ENCODE data around the gene SNRPA1.

Gene SNRPA1

DNA sequence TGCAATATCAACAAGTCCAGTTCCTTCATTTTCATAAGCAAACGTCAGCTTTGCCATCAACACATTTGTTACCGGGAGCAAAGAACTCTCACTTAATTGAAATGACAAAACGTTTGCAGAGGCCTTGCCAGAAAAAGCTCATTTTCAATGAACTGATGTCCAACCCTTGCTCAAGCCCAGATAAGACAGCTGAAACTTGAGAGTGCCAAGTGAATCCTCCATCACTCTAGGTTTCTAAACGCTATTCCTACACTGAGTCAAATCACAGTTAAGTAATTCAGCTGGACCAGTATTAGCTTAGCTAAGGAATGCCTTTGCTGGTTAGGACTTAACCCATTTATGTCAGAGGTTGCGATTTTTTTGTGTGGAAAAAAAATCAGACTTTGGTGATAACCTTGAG is 54.7 kb downstream of the SNRPA1 start:
- no CpG with 5 or more reads among the region's 5 CpGs for WGBS (ENCODE audit: insufficient coverage, insufficient read length)
- Histone ChIP-seq H3K4me1 (ENCODE audit: control insufficient read depth, insufficient read depth, low read length) (peaks cover 7% of the 10 kb centered on the region; the same call in 1 of the 2 replicates), H3K27ac (ENCODE audit: low read length) (no peak overlapping the region), H3K9me3 (ENCODE audit: control insufficient read depth, insufficient read depth, low read length) (no peaks in the 10 kb centered on the region), H3K27me3 (ENCODE audit: control insufficient read depth, insufficient read depth, low read length) (no peaks in the 10 kb centered on the region), H3K4me3 (ENCODE audit: low read length) (no peak overlapping the region), H3K36me3 (ENCODE audit: control insufficient read depth, insufficient read depth, low read length) (no peaks in the 10 kb centered on the region; the same call in none of the 2 replicates)
- DNase-seq (ENCODE audit: low read depth, low spot score) = no peak

DNA sequence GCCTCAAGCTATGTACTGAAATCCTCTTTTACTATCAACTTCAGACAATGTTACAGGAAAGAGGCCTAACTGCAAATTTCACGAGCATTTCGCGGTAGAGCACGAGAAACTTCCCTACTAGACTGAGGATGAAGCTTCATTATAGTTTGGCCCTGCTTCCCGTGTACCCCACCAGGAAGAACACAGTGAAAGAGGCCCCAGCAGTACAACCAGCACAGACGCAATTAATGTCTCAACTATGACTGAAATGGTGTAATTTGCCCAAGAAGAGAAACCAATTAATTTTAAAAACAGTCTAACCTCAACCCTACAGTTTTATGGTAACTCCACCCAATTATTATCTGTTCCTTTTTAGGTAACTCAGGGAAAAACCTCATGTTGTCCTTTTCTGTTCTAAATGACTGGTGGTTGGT is 55.3 kb downstream of the SNRPA1 start:
- no peaks in the 10 kb centered on the region for H3K9me3 ChIP-seq (ENCODE audit: control insufficient read depth, insufficient read depth, low read length)
- no peaks in the 10 kb centered on the region for H3K27me3 ChIP-seq (ENCODE audit: control insufficient read depth, insufficient read depth, low read length)
- H3K4me3 ChIP-seq (ENCODE audit: low read length) = no peak overlapping the region
- H3K27ac ChIP-seq (ENCODE audit: low read length) = no peak overlapping the region
- DNase-seq (ENCODE audit: low read depth, low spot score) = no peak
- peaks cover 5% of the 10 kb centered on the region for H3K36me3 ChIP-seq (ENCODE audit: control insufficient read depth, insufficient read depth, low read length)
- WGBS (ENCODE audit: insufficient coverage, insufficient read length) = no CpG with 5 or more reads among the region's 6 CpGs
- peaks cover 7% of the 10 kb centered on the region; the same call in 1 of the 2 replicates for H3K4me1 ChIP-seq (ENCODE audit: control insufficient read depth, insufficient read depth, low read length)

DNA sequence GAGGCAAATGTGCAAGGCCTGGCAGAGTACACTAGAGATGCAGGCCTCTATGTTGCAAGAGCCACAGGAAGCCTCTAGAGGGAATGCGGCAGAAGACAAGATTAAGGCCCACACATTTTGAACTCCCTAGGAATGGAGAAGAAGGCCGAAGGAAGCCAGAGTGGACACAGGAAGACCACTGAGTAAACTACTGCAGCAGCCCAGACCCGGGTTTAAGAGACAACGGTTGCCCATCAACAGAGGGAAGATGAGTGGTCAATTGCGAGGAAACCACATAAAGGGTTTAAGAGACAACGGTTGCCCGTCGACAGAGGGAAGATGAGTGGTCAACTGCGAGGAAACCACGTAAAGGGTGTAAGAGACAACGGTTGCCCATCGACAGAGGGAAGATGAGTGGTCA is 57.8 kb downstream of the SNRPA1 start:
- Histone ChIP-seq H3K4me1 (ENCODE audit: control insufficient read depth, insufficient read depth, low read length) (peaks cover 2% of the 10 kb centered on the region; the same call in 1 of the 2 replicates), H3K36me3 (ENCODE audit: control insufficient read depth, insufficient read depth, low read length) (peaks cover 5% of the 10 kb centered on the region), H3K27me3 (ENCODE audit: control insufficient read depth, insufficient read depth, low read length) (no peaks in the 10 kb centered on the region), H3K4me3 (ENCODE audit: low read length) (no peak overlapping the region), H3K9me3 (ENCODE audit: control insufficient read depth, insufficient read depth, low read length) (no peaks in the 10 kb centered on the region), H3K27ac (ENCODE audit: low read length) (no peak overlapping the region)
- WGBS (ENCODE audit: insufficient coverage, insufficient read length) = no CpG with 5 or more reads among the region's 12 CpGs
- DNase-seq (ENCODE audit: low read depth, low spot score) = no peak

DNA sequence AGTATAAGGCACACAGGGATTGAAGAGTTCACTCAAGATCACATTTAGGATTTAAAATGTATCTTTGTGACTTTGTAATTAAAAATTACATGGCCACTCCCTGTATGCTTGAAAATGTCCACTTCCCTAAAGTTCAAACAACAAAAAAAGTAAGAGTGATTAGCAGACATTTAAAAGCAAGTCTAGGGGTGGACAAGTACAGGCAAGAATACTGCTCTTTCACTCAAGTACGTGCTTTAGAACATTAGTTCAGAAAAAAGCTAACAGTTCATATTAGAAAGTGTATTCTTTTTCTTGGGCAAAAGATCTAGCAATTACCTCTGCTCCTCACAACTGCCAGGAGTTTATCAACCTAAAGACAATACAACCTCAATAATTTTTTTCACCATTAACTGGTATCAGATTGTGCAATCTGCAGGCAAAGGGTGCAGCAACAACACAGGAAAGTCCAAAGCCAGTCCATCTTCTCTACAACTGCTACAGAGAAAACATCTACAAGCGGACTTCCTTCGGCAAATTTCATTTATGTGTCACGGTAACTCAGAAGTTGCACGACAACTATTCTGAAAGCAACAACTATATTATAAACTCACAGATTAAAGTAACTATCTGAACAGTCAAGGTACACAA is 61.3 kb downstream of the SNRPA1 start:
- Histone ChIP-seq H3K27ac (ENCODE audit: low read length) (no peak overlapping the region), H3K4me3 (ENCODE audit: low read length) (no peak overlapping the region), H3K9me3 (ENCODE audit: control insufficient read depth, insufficient read depth, low read length) (no peaks in the 10 kb centered on the region), H3K36me3 (ENCODE audit: control insufficient read depth, insufficient read depth, low read length) (peaks cover 8% of the 10 kb centered on the region; the same call in 1 of the 2 replicates), H3K4me1 (ENCODE audit: control insufficient read depth, insufficient read depth, low read length) (no peaks in the 10 kb centered on the region), H3K27me3 (ENCODE audit: control insufficient read depth, insufficient read depth, low read length) (no peaks in the 10 kb centered on the region)
- WGBS (ENCODE audit: insufficient coverage, insufficient read length) = no CpG with 5 or more reads among the region's 5 CpGs
- no peak for DNase-seq (ENCODE audit: low read depth, low spot score)

DNA sequence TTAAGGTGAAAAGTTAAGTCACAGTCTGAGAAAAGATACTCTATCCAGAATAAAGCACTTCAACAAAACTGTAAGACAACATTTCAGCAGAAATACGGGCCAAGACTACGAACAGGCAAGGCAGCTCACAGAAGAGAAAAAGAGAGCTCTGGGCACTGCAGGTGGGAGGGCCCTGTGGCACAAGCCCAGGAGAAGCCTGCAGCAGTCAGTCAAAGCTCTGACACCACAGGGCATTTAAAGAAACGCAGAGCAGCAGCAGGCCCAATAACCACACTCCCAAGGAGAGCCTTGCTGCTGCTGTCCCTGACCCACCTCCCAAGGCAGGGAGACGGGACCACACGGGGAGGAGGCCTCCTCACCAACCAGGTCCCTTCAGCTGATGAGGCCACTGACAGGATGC is 62.4 kb downstream of the SNRPA1 start:
- no CpG with 5 or more reads among the region's 5 CpGs for WGBS (ENCODE audit: insufficient coverage, insufficient read length)
- Histone ChIP-seq H3K27ac (ENCODE audit: low read length) (no peak overlapping the region), H3K4me3 (ENCODE audit: low read length) (no peak overlapping the region), H3K27me3 (ENCODE audit: control insufficient read depth, insufficient read depth, low read length) (no peaks in the 10 kb centered on the region), H3K4me1 (ENCODE audit: control insufficient read depth, insufficient read depth, low read length) (no peaks in the 10 kb centered on the region), H3K36me3 (ENCODE audit: control insufficient read depth, insufficient read depth, low read length) (peaks cover 8% of the 10 kb centered on the region; the same call in 1 of the 2 replicates), H3K9me3 (ENCODE audit: control insufficient read depth, insufficient read depth, low read length) (no peaks in the 10 kb centered on the region)
- no peak for DNase-seq (ENCODE audit: low read depth, low spot score)

Data from iPS DF 6.9 (cell line).